ENCODE data around the gene TIAL1. TPM values are rescaled to one million over a fixed set of nuclear protein-coding genes. Genes with fewer than 3 reads are reported as not detected.
"Not testable (repeated sequence)": the region's sequence is repeated elsewhere in the genome, so short reads cannot be mapped to it uniquely, and the experiment has no call there.

Gene TIAL1
- total and polyA plus RNA-seq, 2 experiments from 2014 or later: 33.8 to 63.5 TPM

DNA sequence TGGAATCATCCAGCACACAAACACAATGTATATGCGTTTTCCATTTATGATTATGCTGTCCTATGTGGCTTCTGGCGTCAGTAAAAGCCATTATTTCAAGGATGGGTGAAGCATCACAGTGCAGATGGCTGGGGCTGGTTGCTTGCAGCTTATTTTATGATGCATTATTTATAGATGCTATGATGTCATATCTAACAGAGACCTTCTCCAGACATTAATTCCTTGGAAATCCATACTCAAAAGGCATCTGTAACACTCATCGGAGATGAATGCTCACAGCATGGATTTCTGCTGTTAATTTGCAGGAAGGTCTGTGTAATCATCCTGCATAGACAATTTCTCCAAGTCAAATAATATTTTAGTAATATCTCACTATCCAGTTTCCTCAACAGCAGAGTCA lies 61.5 kb downstream of the TIAL1 start:
- Histone ChIP-seq H3K27me3 (peaks cover 17% of the 10 kb centered on the region), H3K9me3 (ENCODE audit: low read depth) (no peaks in the 10 kb centered on the region), H3K4me3 (no peak overlapping the region), H3K36me3 (no peaks in the 10 kb centered on the region), H3K27ac (no peak overlapping the region), H3K4me1 (ENCODE audit: low read depth) (peaks cover 6% of the 10 kb centered on the region)
- no peak for DNase-seq (ENCODE audit: low read depth in 1 of 2, low spot score in 1 of 2)
- TF ChIP-seq, protein P1, sequence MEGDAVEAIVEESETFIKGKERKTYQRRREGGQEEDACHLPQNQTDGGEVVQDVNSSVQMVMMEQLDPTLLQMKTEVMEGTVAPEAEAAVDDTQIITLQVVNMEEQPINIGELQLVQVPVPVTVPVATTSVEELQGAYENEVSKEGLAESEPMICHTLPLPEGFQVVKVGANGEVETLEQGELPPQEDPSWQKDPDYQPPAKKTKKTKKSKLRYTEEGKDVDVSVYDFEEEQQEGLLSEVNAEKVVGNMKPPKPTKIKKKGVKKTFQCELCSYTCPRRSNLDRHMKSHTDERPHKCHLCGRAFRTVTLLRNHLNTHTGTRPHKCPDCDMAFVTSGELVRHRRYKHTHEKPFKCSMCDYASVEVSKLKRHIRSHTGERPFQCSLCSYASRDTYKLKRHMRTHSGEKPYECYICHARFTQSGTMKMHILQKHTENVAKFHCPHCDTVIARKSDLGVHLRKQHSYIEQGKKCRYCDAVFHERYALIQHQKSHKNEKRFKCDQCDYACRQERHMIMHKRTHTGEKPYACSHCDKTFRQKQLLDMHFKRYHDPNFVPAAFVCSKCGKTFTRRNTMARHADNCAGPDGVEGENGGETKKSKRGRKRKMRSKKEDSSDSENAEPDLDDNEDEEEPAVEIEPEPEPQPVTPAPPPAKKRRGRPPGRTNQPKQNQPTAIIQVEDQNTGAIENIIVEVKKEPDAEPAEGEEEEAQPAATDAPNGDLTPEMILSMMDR (IDR thresholded peaks at IDR 0.05; ENCODE audit: low read depth, low read length): no peak

DNA sequence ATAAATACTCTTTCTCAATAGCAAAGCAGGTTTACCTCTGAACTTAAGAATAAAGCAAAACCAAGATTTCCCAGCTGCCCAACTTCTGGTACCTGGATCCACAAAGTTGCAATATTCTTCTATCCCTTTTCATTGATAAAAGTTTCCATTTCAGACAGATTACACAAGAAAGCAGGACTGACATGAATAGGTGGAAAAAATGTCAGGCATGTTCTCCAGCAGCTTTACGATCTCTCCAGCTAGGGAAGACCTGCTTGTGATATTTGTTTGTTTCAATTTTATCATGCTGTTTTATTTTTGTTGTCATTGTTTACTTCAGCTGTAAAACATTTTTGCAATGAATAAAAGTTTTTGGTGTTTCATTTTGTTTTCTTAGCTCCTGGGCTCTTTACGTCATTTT lies 63.3 kb downstream of the TIAL1 start:
- no peaks in the 10 kb centered on the region for H3K27me3 ChIP-seq
- TF ChIP-seq, protein P1 (IDR thresholded peaks at IDR 0.05; ENCODE audit: low read depth, low read length): no peak
- H3K27ac ChIP-seq: no peak overlapping the region
- H3K4me3 ChIP-seq: no peak overlapping the region
- no peaks in the 10 kb centered on the region for H3K36me3 ChIP-seq
- H3K9me3 ChIP-seq (ENCODE audit: low read depth): no peaks in the 10 kb centered on the region
- DNase-seq (ENCODE audit: low read depth in 1 of 2, low spot score in 1 of 2): no peak
- peaks cover 2% of the 10 kb centered on the region for H3K4me1 ChIP-seq (ENCODE audit: low read depth)

DNA sequence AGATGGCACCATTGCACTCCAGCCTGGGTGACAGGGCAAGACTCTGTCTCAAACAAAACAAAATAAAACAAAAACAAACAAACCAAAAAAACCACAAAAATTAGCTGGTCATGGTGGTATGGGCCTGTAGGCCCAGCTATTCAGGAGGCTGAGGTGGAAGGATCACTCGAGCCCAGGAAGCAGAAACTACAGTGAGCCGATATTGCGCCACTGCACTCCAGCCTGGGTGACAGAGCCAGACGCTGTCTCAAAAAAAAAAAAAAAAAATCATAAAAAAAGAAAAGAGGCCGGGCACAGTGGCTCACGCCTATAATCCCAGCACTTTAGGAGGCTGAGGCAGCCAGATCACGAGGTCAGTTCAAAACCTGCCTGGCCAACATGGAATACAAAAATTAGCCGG lies 64.0 kb downstream of the TIAL1 start:
- H3K27ac ChIP-seq; H3K9me3 ChIP-seq (ENCODE audit: low read depth); DNase-seq (ENCODE audit: low read depth in 1 of 2, low spot score in 1 of 2); H3K27me3 ChIP-seq; H3K4me3 ChIP-seq; H3K36me3 ChIP-seq; H3K4me1 ChIP-seq (ENCODE audit: low read depth): not testable (repeated sequence)

DNA sequence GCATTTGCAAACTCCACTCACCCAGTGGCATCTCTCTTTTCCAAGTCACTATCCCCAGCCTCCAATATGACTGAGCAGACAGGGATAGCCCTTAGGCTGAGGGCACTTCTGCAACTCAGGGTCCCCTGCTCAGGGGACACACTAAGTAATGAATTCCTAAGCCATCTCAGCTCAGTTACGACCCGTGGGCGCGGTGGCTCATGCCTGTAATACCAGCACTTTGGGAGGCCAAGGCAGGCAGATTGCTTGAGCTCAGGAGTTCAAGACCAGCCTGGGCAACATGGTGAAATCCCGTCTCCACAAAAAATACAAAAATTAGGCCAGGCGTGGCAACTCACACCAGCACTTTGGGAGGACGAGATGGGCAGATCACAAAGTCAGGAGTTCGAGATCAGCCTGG lies 64.5 kb downstream of the TIAL1 start:
- H3K27ac ChIP-seq; H3K4me3 ChIP-seq; H3K9me3 ChIP-seq (ENCODE audit: low read depth); H3K4me1 ChIP-seq (ENCODE audit: low read depth); H3K27me3 ChIP-seq; H3K36me3 ChIP-seq; DNase-seq (ENCODE audit: low read depth in 1 of 2, low spot score in 1 of 2): not testable (repeated sequence)

DNA sequence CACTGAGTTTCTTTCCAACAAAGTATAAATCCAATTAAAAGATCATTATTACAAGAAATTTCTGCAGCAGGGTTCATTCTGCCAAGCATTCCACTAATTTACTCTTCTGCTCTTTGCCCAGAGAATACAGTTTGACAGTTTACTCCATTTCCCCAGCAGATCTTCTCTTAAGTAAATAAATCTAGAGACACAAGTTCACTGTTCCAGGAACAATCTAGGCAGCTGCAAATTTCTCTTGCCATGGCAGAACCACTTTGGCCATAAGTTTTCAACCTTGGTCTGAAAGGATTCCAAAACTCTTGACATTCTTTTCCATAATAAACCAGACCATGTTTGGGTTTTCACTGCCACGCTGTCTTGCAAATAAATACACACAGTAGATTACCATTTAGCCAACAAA lies 65.7 kb downstream of the TIAL1 start:
- H3K4me3 ChIP-seq: no peak overlapping the region
- no peak overlapping the region for H3K27ac ChIP-seq
- DNase-seq (ENCODE audit: low read depth in 1 of 2, low spot score in 1 of 2): no peak
- H3K9me3 ChIP-seq (ENCODE audit: low read depth): no peaks in the 10 kb centered on the region
- H3K27me3 ChIP-seq: no peaks in the 10 kb centered on the region
- H3K36me3 ChIP-seq: no peaks in the 10 kb centered on the region
- no peaks in the 10 kb centered on the region for H3K4me1 ChIP-seq (ENCODE audit: low read depth)
- TF ChIP-seq, protein P1 (IDR thresholded peaks at IDR 0.05; ENCODE audit: low read depth, low read length): no peak

DNA sequence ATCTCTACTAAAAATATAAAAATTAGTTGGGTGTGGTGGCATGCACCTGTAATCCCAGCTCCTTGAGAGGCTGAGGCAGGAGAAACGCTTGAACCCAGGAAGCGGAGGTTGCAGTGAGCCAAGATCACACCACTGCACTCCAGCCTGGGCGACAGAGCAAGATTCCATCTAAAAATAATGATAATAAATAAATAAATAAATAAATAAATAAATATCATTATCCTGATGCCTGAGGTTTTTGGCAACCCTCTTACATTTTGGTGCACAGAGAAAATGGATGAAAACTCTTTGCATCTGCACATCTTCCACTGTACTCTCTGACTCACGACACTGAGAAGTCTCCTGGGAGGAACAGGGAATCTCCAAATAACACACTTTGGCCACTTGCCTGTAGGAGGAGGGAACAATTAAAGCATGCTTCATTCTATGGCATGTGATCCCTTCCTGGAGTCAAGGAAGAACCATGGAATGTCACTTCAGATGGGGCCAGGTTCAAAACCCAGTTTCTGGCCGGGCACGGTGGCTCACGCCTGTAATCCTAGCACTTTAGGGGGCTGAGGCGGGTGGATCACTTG lies 68.0 kb downstream of the TIAL1 start:
- H3K4me1 ChIP-seq (ENCODE audit: low read depth); H3K27me3 ChIP-seq; H3K27ac ChIP-seq; H3K36me3 ChIP-seq; H3K9me3 ChIP-seq (ENCODE audit: low read depth); H3K4me3 ChIP-seq: not testable (repeated sequence)
- peak in 1 of 2 donors; percentile 80 for DNase-seq (ENCODE audit: low read depth in 1 of 2, low spot score in 1 of 2)

DNA sequence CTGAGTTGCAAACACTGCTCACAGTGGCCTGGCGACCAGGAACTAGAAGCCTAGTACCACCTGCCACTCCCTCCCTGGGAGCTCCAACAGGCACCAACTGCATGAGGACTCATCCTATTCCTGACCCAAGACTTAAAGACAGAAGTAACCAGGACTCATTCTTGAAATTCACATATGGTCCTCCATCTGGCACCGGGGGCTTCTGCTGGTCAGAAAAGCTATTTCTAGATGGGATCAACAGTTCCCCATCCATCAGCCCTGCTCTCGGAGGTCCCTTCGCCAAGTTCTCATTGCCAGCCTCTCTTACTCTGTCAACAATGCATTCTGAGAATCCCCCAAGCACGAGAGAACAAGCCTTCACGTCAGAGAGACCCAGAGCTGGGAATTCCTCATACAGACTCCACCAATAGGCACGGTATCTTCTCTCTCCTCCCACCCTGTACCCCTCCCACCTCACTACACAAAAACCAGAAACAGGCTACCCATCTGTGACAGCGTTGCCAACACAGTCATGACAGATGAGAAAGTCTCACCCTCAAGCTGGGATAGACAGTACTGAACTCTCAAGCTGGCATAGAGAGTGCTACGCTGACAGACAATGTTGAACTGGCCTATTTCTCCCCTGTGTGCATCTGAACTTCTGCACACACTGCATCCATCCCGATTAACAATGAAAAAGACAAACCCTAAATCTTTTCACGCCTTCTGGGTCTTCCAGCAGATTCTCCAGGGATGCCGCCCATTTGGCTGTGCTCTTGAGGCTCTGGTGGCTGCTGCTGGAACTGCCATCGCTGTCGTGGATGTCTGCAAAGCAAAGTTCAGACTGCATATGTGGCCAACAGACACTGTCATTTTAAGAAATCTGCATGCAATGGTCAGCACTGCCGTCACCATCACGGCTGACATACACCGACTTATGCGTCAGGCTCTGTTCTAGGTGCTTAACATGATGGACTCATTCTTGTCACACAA lies 69.9 kb downstream of the TIAL1 start:
- no peak overlapping the region for H3K4me3 ChIP-seq
- H3K4me1 ChIP-seq (ENCODE audit: low read depth): no peaks in the 10 kb centered on the region
- H3K9me3 ChIP-seq (ENCODE audit: low read depth): no peaks in the 10 kb centered on the region
- DNase-seq (ENCODE audit: low read depth in 1 of 2, low spot score in 1 of 2): no peak
- TF ChIP-seq, protein P1 (IDR thresholded peaks at IDR 0.05; ENCODE audit: low read depth, low read length): no peak
- no peaks in the 10 kb centered on the region for H3K27me3 ChIP-seq
- no peaks in the 10 kb centered on the region for H3K36me3 ChIP-seq
- no peak overlapping the region for H3K27ac ChIP-seq
